B cell (primary cell): ENCODE measurements around the gene MEF2C.

ENCODE experiments used
- CTCF ChIP-seq: fragments of 200-600 bp; IDR thresholded peaks from one replicate; pipeline ENCODE4 v1.8.0; 2022; ENCODE audit warnings: antibody characterized with exemption, mild to moderate bottlenecking
- EZH2 ChIP-seq: IDR thresholded peaks from 2 replicates; pipeline ENCODE4 v1.6.1; 2012; ENCODE audit warnings: borderline replicate concordance, low read depth, mild to moderate bottlenecking, moderate library complexity, low read length; ENCODE audit not compliant: insufficient read depth, poor library complexity, severe bottlenecking

GRCh38 chr5:88716101-88716500 is 166.9 kb downstream of the MEF2C start:
- no peak for TF ChIP-seq CTCF
- TF ChIP-seq EZH2 = no peak
